NT2/D1 (cell line): Measurements from ENCODE around the gene ASIC2.

Experiments
- DNase-seq: peaks from one replicate; pipeline ENCODE4 v3.0.0-alpha.2; 2011; ENCODE audit warnings: low read depth, low spot score
- H3K27me3 ChIP-seq: 2 replicates; pipeline ENCODE4 v1.6.0; 2011; ENCODE audit warnings: mild to moderate bottlenecking; ENCODE audit not compliant: insufficient read length, insufficient read depth
- H3K36me3 ChIP-seq: 2 replicates; pipeline ENCODE4 v1.6.1; 2011; ENCODE audit warnings: mild to moderate bottlenecking, low read length, mixed read lengths; ENCODE audit not compliant: insufficient read depth, insufficient read length
- H3K4me1 ChIP-seq: 2 replicates; pipeline ENCODE4 v1.5.1; 2011; ENCODE audit not compliant: insufficient read depth, insufficient read length
- H3K4me3 ChIP-seq: 2 replicates; pipeline ENCODE4 v1.5.1; 2011; ENCODE audit warnings: low read depth; ENCODE audit not compliant: insufficient read length
- H3K9ac ChIP-seq: 2 replicates; pipeline ENCODE4 v1.6.0; 2011; ENCODE audit warnings: low read depth; ENCODE audit not compliant: insufficient read length
- H3K9me3 ChIP-seq: 2 replicates; pipeline ENCODE4 v1.5.1; 2011; ENCODE audit warnings: mild to moderate bottlenecking, low read length; ENCODE audit not compliant: insufficient read depth
- SUZ12 ChIP-seq: IDR thresholded peaks from 2 replicates; pipeline ENCODE4 v1.6.1; 2011; ENCODE audit not compliant: insufficient read length, insufficient read depth; ENCODE audit errors: extremely low read depth
- YY1 ChIP-seq: IDR thresholded peaks from 2 replicates; pipeline ENCODE4 v1.6.1; 2011; ENCODE audit not compliant: insufficient read length, insufficient read depth
- ZNF274 ChIP-seq: IDR thresholded peaks from 2 replicates; pipeline ENCODE4 v1.6.1; 2011; ENCODE audit warnings: mild to moderate bottlenecking, low read depth, low read length

The ASIC2 gene

GRCh38 chr17:33028778-33029177 is 264.3 kb downstream of the ASIC2 start:
- H3K4me1 ChIP-seq, result no peaks in the 10 kb centered on the region
- no peak overlapping the region for H3K9ac ChIP-seq
- H3K4me3 ChIP-seq, result no peak overlapping the region
- no peak for TF ChIP-seq SUZ12
- TF ChIP-seq YY1, result no peak
- no peak for TF ChIP-seq ZNF274
- no peaks in the 10 kb centered on the region for H3K36me3 ChIP-seq
- no peaks in the 10 kb centered on the region for H3K27me3 ChIP-seq
- no peak for DNase-seq
- H3K9me3 ChIP-seq, result no peaks in the 10 kb centered on the region; the same call in 1 of the 2 replicates

- TF ChIP-seq SUZ12 (no peak), ZNF274 (no peak), YY1 (no peak)
- Histone ChIP-seq H3K9ac (no peak overlapping the region), H3K4me1 (no peaks in the 10 kb centered on the region), H3K36me3 (no peaks in the 10 kb centered on the region), H3K9me3 (no peaks in the 10 kb centered on the region), H3K4me3 (no peak overlapping the region), H3K27me3 (no peaks in the 10 kb centered on the region)
- DNase-seq, result no peak
Measured at GRCh38 chr17:33028061-33028460, 265.0 kb downstream of the ASIC2 start.

- Histone ChIP-seq H3K9ac (no peak overlapping the region), H3K4me1 (no peaks in the 10 kb centered on the region), H3K9me3 (no peaks in the 10 kb centered on the region), H3K27me3 (no peaks in the 10 kb centered on the region), H3K36me3 (no peaks in the 10 kb centered on the region), H3K4me3 (no peak overlapping the region)
- TF ChIP-seq YY1, result no peak
- TF ChIP-seq ZNF274, result no peak
- TF ChIP-seq SUZ12, result no peak
- DNase-seq, result no peak
Measured at GRCh38 chr17:33024688-33025486, 268.2 kb downstream of the ASIC2 start.

GRCh38 chr17:33023790-33024189 is 269.3 kb downstream of the ASIC2 start:
- Histone ChIP-seq H3K4me1 (no peaks in the 10 kb centered on the region), H3K4me3 (no peak overlapping the region), H3K27me3 (no peaks in the 10 kb centered on the region), H3K36me3 (no peaks in the 10 kb centered on the region), H3K9me3 (no peaks in the 10 kb centered on the region), H3K9ac (no peak overlapping the region)
- TF ChIP-seq SUZ12 (no peak), ZNF274 (no peak), YY1 (no peak)
- DNase-seq, result no peak

- no peaks in the 10 kb centered on the region for H3K9me3 ChIP-seq
- no peak overlapping the region for H3K9ac ChIP-seq
- no peaks in the 10 kb centered on the region for H3K4me1 ChIP-seq
- H3K36me3 ChIP-seq, result no peaks in the 10 kb centered on the region
- no peak overlapping the region for H3K4me3 ChIP-seq
- DNase-seq, result no peak
- TF ChIP-seq SUZ12, result no peak
- no peak for TF ChIP-seq ZNF274
- no peak for TF ChIP-seq YY1
- H3K27me3 ChIP-seq, result no peaks in the 10 kb centered on the region
Measured at GRCh38 chr17:33021731-33022408, 271.2 kb downstream of the ASIC2 start.

- H3K9ac ChIP-seq, result no peak overlapping the region
- peaks cover 4% of the 10 kb centered on the region for H3K4me1 ChIP-seq
- no peaks in the 10 kb centered on the region for H3K36me3 ChIP-seq
- no peak for DNase-seq
- H3K4me3 ChIP-seq, result no peak overlapping the region
- TF ChIP-seq ZNF274 (no peak), YY1 (no peak), SUZ12 (no peak)
- H3K9me3 ChIP-seq, result no peaks in the 10 kb centered on the region
- no peaks in the 10 kb centered on the region for H3K27me3 ChIP-seq
Measured at GRCh38 chr17:33019161-33019890, 273.8 kb downstream of the ASIC2 start.

GRCh38 chr17:33017366-33017765 is 275.7 kb downstream of the ASIC2 start:
- Histone ChIP-seq H3K27me3 (no peaks in the 10 kb centered on the region), H3K4me3 (no peak overlapping the region), H3K9ac (no peak overlapping the region), H3K9me3 (no peaks in the 10 kb centered on the region), H3K4me1 (peaks cover 4% of the 10 kb centered on the region), H3K36me3 (no peaks in the 10 kb centered on the region)
- TF ChIP-seq YY1 (no peak), SUZ12 (no peak), ZNF274 (no peak)
- DNase-seq, result no peak
